NCI-H1694 treated with DMSO at 0.1 percent for 48 hours (cell line): ENCODE results near the gene CCDC127.
"Not testable (repeated sequence)": the region's sequence is repeated elsewhere in the genome, so short reads cannot be mapped to it uniquely, and the experiment has no call there.

Source experiments
- DNase-seq: peaks from one replicate; lab custom pipeline; 2025; lab: John Stamatoyannopoulos, UW

Gene CCDC127

GRCh38 chr5:217494-218456, at the start of gene CCDC127, which contains the start of gene SDHA:
TSS of gene CCDC127 (minus strand) at chr5:218153. CDS start at chr5:216849, 1,304 bp downstream.
TSS of gene SDHA (plus strand) at chr5:218320. CDS start at chr5:218356, 36 bp downstream.
- DNase-seq, result peak; percentile 94

- no peak for DNase-seq
These were observed 49.8 kb upstream of the CCDC127 start for GRCh38 chr5:267716-268115.

GRCh38 chr5:266311-267026, 48.5 kb upstream of the CCDC127 start:
- DNase-seq, result not testable (repeated sequence)

GRCh38 chr5:264338-264737, 46.4 kb upstream of the CCDC127 start:
- no peak for DNase-seq

- not testable (repeated sequence) for DNase-seq
These were observed 45.5 kb upstream of the CCDC127 start for GRCh38 chr5:263275-263974.

- DNase-seq, result no peak
These were observed 39.2 kb upstream of the CCDC127 start for GRCh38 chr5:257148-257547.

- not testable (repeated sequence) for DNase-seq
These were observed 38.4 kb upstream of the CCDC127 start for GRCh38 chr5:256347-256746.

GRCh38 chr5:255116-255515, 37.2 kb upstream of the CCDC127 start:
- not testable (repeated sequence) for DNase-seq

- DNase-seq, result not testable (repeated sequence)
These were observed 36.4 kb upstream of the CCDC127 start for GRCh38 chr5:254322-254721.

GRCh38 chr5:252546-252945, 34.6 kb upstream of the CCDC127 start:
- no peak for DNase-seq

- DNase-seq, result not testable (repeated sequence)
These were observed 34.0 kb upstream of the CCDC127 start for GRCh38 chr5:251975-252374.

- not testable (repeated sequence) for DNase-seq
These were observed 33.6 kb upstream of the CCDC127 start for GRCh38 chr5:251538-251937.

- DNase-seq, result not testable (repeated sequence)
These were observed 33.1 kb upstream of the CCDC127 start for GRCh38 chr5:251016-251415.

GRCh38 chr5:250396-250795, 32.4 kb upstream of the CCDC127 start:
- not testable (repeated sequence) for DNase-seq

- not testable (repeated sequence) for DNase-seq
These were observed 27.8 kb upstream of the CCDC127 start for GRCh38 chr5:245717-246116.

GRCh38 chr5:243683-244367, 25.9 kb upstream of the CCDC127 start:
- DNase-seq, result not testable (repeated sequence)

- not testable (repeated sequence) for DNase-seq
These were observed 23.2 kb upstream of the CCDC127 start for GRCh38 chr5:241045-241669.

GRCh38 chr5:240550-240949, 22.6 kb upstream of the CCDC127 start:
- not testable (repeated sequence) for DNase-seq

- not testable (repeated sequence) for DNase-seq
These were observed 20.0 kb upstream of the CCDC127 start for GRCh38 chr5:237931-238330.

GRCh38 chr5:235527-235926, 17.6 kb upstream of the CCDC127 start:
- DNase-seq, result not testable (repeated sequence)

- DNase-seq, result no peak
These were observed 16.5 kb upstream of the CCDC127 start for GRCh38 chr5:234450-234849.
